ENCODE results near the gene AHDC1. TPM values are rescaled to one million over a fixed set of nuclear protein-coding genes. Genes with fewer than 3 reads are reported as not detected.
A peak's percentile ranks its signal among the peaks of the same experiment; 100 is the strongest.

AHDC1 gene
- total and polyA plus RNA-seq, 9 of the 15 experiments (the other 6 are each of a cell fraction or from before 2014, with no cell fraction given): 0.21 to 36.4 (median 4.7) TPM

DNA sequence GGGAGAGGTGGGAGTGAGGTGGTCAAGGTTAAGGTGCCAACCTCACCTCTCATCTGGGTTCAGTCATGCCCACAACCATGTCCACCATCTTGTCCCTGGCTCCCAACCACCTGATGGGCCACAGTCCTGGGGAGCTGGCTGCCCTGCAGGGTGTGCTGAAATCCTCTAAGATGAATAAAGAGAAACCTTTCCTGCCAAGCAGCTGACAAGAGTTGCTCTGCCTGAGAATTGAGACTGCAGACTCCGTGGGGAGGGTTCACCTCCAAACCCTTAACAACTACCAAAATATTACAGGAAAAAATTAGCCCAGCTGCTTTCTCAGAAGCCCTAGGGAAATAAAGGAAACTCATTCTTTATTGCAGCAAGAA lies 46.2 kb upstream of the AHDC1 start:
- intact Hi-C loops (cut with micrococcal nuclease): no loop called here
- FAIRE-seq: no peak
- Histone ChIP-seq H4K20me1 (replicated peaks; ENCODE audit: control insufficient read depth, insufficient read depth, low read length) (no peaks in the 10 kb centered on the region), H3K79me2 (ENCODE audit: control insufficient read depth, insufficient read depth, low read length) (no peaks in the 10 kb centered on the region), H3K4me2 (ENCODE audit: insufficient read depth, low read length) (no peak overlapping the region), H3K27ac (ENCODE audit: extremely low read depth, low read depth, low read length) (peak overlapping the region; percentile 54; the same call in 2 of the 3 replicates), H2AFZ (ENCODE audit: low read depth, low read length) (peak overlapping the region; percentile 97), H3K4me1 (replicated peaks in 1 of 2; ENCODE audit: control insufficient read depth in 2 of 2, insufficient read depth in 2 of 2, low read length in 2 of 2) (peaks cover 18 to 19% of the 10 kb centered on the region in 2 experiments; a peak in 4 of 5 replicates), H3K9ac (ENCODE audit: insufficient read depth in 1 of 2, low read depth in 2 of 2, low read length in 2 of 2) (peak overlapping the region; percentile 36 to 38; a peak in 3 of 4 replicates), H3K9me1 (ENCODE audit: control insufficient read depth, insufficient read depth, low read length) (no peaks in the 10 kb centered on the region), H3K36me3 (ENCODE audit: control insufficient read depth, insufficient read depth, low read length) (no peaks in the 10 kb centered on the region), H3K27me3 (ENCODE audit: control insufficient read depth in 2 of 2, insufficient read depth in 2 of 2, low read length in 2 of 2) (no peaks in the 10 kb centered on the region), H3K4me3 (no peak overlapping the region), H3K9me3 (replicated peaks; ENCODE audit: control insufficient read depth, insufficient read depth, low read depth, low read length) (no peaks in the 10 kb centered on the region)
- no peak for DNase-seq (ENCODE audit: extremely low read depth in 1 of 4, low spot score in 3 of 4)
- BruUV-seq (replicated peaks): no TSS peak
- ChIA-PET POLR2A (interaction anchor here (0.6 to 1.8 kb wide), 7 partner anchors 8 to 1562 kb away, joined by 3 to 4 read pairs (median 3); partner anchors contain the start of genes AHDC1, FGR and IFI6), CTCF (ENCODE audit: low intra/inter-chr PET ratio) (no interaction called here)
- TF ChIP-seq, protein P1, sequence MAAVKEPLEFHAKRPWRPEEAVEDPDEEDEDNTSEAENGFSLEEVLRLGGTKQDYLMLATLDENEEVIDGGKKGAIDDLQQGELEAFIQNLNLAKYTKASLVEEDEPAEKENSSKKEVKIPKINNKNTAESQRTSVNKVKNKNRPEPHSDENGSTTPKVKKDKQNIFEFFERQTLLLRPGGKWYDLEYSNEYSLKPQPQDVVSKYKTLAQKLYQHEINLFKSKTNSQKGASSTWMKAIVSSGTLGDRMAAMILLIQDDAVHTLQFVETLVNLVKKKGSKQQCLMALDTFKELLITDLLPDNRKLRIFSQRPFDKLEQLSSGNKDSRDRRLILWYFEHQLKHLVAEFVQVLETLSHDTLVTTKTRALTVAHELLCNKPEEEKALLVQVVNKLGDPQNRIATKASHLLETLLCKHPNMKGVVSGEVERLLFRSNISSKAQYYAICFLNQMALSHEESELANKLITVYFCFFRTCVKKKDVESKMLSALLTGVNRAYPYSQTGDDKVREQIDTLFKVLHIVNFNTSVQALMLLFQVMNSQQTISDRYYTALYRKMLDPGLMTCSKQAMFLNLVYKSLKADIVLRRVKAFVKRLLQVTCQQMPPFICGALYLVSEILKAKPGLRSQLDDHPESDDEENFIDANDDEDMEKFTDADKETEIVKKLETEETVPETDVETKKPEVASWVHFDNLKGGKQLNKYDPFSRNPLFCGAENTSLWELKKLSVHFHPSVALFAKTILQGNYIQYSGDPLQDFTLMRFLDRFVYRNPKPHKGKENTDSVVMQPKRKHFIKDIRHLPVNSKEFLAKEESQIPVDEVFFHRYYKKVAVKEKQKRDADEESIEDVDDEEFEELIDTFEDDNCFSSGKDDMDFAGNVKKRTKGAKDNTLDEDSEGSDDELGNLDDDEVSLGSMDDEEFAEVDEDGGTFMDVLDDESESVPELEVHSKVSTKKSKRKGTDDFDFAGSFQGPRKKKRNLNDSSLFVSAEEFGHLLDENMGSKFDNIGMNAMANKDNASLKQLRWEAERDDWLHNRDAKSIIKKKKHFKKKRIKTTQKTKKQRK (IDR thresholded peaks at IDR 0.05; ENCODE audit: borderline replicate concordance, low read depth, low read length): no peak
- peak in 1 of 3 experiments; percentile 28 for TF ChIP-seq YY1 (IDR thresholded peaks at IDR 0.05; ENCODE audit: borderline replicate concordance in 1 of 3, control insufficient read depth in 1 of 3, extremely low read depth in 1 of 3, insufficient read depth in 3 of 3, insufficient read length in 1 of 3, insufficient replicate concordance in 2 of 3, low read depth in 1 of 3, low read length in 2 of 3)
- WGBS (ENCODE audit: insufficient coverage, low coverage, missing lambda C conversion rate): 20% methylated on average over 1 of the region's 1 CpG
- in situ Hi-C loops (cut with MboI): no loop called here
- no peak for ATAC-seq

All from K562 (cell line).